Stimulated activated CD8-positive, alpha-beta memory T cell treated with anti-CD3 and anti-CD28 coated beads, Interleukin-7, amount 100 ng/mL, for 1 hour (primary cell): Measurements from ENCODE around the gene NOC3L.

Experiments used
- DNase-seq, 2 donors: peaks; one replicate each; pipeline ENCODE4 v3.0.0-alpha.2; 2020; ENCODE audit warnings: low read depth in 2 of 2

Gene NOC3L

GRCh38 chr10:94303929-94304328 is 58.8 kb downstream of the NOC3L start:
- no peak for DNase-seq

- DNase-seq: no peak
These were observed 62.7 kb downstream of the NOC3L start for GRCh38 chr10:94300042-94300441.

- no peak for DNase-seq
These were observed 63.3 kb downstream of the NOC3L start for GRCh38 chr10:94299417-94299816.

- DNase-seq: no peak
These were observed 68.6 kb downstream of the NOC3L start for GRCh38 chr10:94294168-94294567.

- no peak for DNase-seq
These were observed 69.4 kb downstream of the NOC3L start for GRCh38 chr10:94293354-94293753.

- DNase-seq: no peak
These were observed 70.2 kb downstream of the NOC3L start for GRCh38 chr10:94292434-94293090.

GRCh38 chr10:94288361-94289101 is 74.2 kb downstream of the NOC3L start:
- no peak for DNase-seq

GRCh38 chr10:94287336-94287735 is 75.4 kb downstream of the NOC3L start:
- no peak for DNase-seq

- no peak for DNase-seq
These were observed 75.8 kb downstream of the NOC3L start for GRCh38 chr10:94286901-94287300.

- DNase-seq: no peak
These were observed 77.5 kb downstream of the NOC3L start for GRCh38 chr10:94285271-94285670.
